NCI-H2227 (cell line): ENCODE measurements around the gene ACOT13.
"Not testable (repeated sequence)": the region's sequence is repeated elsewhere in the genome, so short reads cannot be mapped to it uniquely, and the experiment has no call there.

ENCODE experiments used
- DNase-seq: peaks from one replicate; lab custom pipeline; 2025; ENCODE audit not compliant: unreplicated experiment; lab: John Stamatoyannopoulos, UW

ACOT13 gene

GRCh38 chr6:24666641-24667377, at the start of gene ACOT13, which contains the start of gene TDP2:
Gene ACOT13, plus strand, starts transcription at chr6:24667077. Its CDS starts 187 bp downstream, at chr6:24667264.
Gene TDP2, minus strand, starts transcription at chr6:24666899. Its CDS starts 37 bp downstream, at chr6:24666862.
- DNase-seq: peak; percentile 99

- no peak for DNase-seq
Observed at GRCh38 chr6:24619661-24620060, 47.2 kb upstream of the ACOT13 start.

GRCh38 chr6:24620637-24621036, 46.2 kb upstream of the ACOT13 start:
- DNase-seq: no peak

GRCh38 chr6:24621626-24622289, 45.1 kb upstream of the ACOT13 start:
- no peak for DNase-seq

GRCh38 chr6:24630856-24631505, 35.9 kb upstream of the ACOT13 start:
- peak; percentile 40 for DNase-seq

- DNase-seq: peak; percentile 33
Observed at GRCh38 chr6:24631671-24632070, 35.2 kb upstream of the ACOT13 start.

- DNase-seq: no peak
Observed at GRCh38 chr6:24632573-24632972, 34.3 kb upstream of the ACOT13 start.

- DNase-seq: no peak
Observed at GRCh38 chr6:24636681-24637080, 30.2 kb upstream of the ACOT13 start.

- DNase-seq: no peak
Observed at GRCh38 chr6:24640166-24640565, 26.7 kb upstream of the ACOT13 start.

- DNase-seq: not testable (repeated sequence)
Observed at GRCh38 chr6:24640631-24641030, 26.2 kb upstream of the ACOT13 start.

GRCh38 chr6:24642061-24642460, 24.8 kb upstream of the ACOT13 start:
- no peak for DNase-seq

- no peak for DNase-seq
Observed at GRCh38 chr6:24643920-24644319, 23.0 kb upstream of the ACOT13 start.

- DNase-seq: no peak
Observed at GRCh38 chr6:24644377-24644776, 22.5 kb upstream of the ACOT13 start.

- no peak for DNase-seq
Observed at GRCh38 chr6:24646771-24647170, 20.1 kb upstream of the ACOT13 start.

- no peak for DNase-seq
Observed at GRCh38 chr6:24648276-24648675, 18.6 kb upstream of the ACOT13 start.

- DNase-seq: no peak
Observed at GRCh38 chr6:24649691-24650090, 17.2 kb upstream of the ACOT13 start.

GRCh38 chr6:24650365-24650764, 16.5 kb upstream of the ACOT13 start:
- DNase-seq: no peak

GRCh38 chr6:24655215-24655614, 11.7 kb upstream of the ACOT13 start:
- no peak for DNase-seq

- no peak for DNase-seq
Observed at GRCh38 chr6:24658573-24659560, 8.0 kb upstream of the ACOT13 start.

GRCh38 chr6:24659561-24659960, 7.3 kb upstream of the ACOT13 start:
- no peak for DNase-seq

- no peak for DNase-seq
Observed at GRCh38 chr6:24660105-24660504, 6.8 kb upstream of the ACOT13 start.
